Stimulated activated CD8-positive, alpha-beta memory T cell treated with anti-CD3 and anti-CD28 coated beads, Interleukin-4, amount 100 ng/mL, for 24 hours (primary cell): ENCODE results near the gene ANKRD18B.
"Not testable (repeated sequence)": the region's sequence is repeated elsewhere in the genome, so short reads cannot be mapped to it uniquely, and the experiment has no call there.

Experiments used
- DNase-seq: peaks from one replicate; pipeline ENCODE4 v3.0.0-alpha.2; 2020; ENCODE audit warnings: low read depth

The ANKRD18B gene

GRCh38 chr9:33523397-33524305, at the start of gene ANKRD18B:
TSS of gene ANKRD18B (plus strand) at chr9:33524251. CDS start at chr9:33524490, 239 bp downstream.
- not testable (repeated sequence) for DNase-seq

GRCh38 chr9:33475357-33475756, 48.7 kb upstream of the ANKRD18B start:
- DNase-seq = no peak

GRCh38 chr9:33476503-33476902, 47.5 kb upstream of the ANKRD18B start:
- no peak for DNase-seq

- DNase-seq = no peak
Measured at GRCh38 chr9:33480106-33480505, 43.9 kb upstream of the ANKRD18B start.

- no peak for DNase-seq
Measured at GRCh38 chr9:33480976-33481375, 43.1 kb upstream of the ANKRD18B start.

GRCh38 chr9:33485312-33485711, 38.7 kb upstream of the ANKRD18B start:
- DNase-seq = not testable (repeated sequence)

GRCh38 chr9:33489066-33489465, 35.0 kb upstream of the ANKRD18B start:
- no peak for DNase-seq

- not testable (repeated sequence) for DNase-seq
Measured at GRCh38 chr9:33493819-33494218, 30.2 kb upstream of the ANKRD18B start.

GRCh38 chr9:33498387-33498786, 25.7 kb upstream of the ANKRD18B start:
- no peak for DNase-seq

GRCh38 chr9:33506626-33507370, 17.3 kb upstream of the ANKRD18B start:
- DNase-seq = no peak

GRCh38 chr9:33510262-33511183, 13.5 kb upstream of the ANKRD18B start:
- no peak for DNase-seq

GRCh38 chr9:33511184-33511517, 12.9 kb upstream of the ANKRD18B start:
- DNase-seq = not testable (repeated sequence)

- DNase-seq = not testable (repeated sequence)
Measured at GRCh38 chr9:33512535-33512934, 11.5 kb upstream of the ANKRD18B start.

GRCh38 chr9:33515342-33515995, 8.6 kb upstream of the ANKRD18B start:
- DNase-seq = not testable (repeated sequence)

- not testable (repeated sequence) for DNase-seq
Measured at GRCh38 chr9:33516397-33516796, 7.7 kb upstream of the ANKRD18B start.

- DNase-seq = no peak
Measured at GRCh38 chr9:33517373-33517772, 6.7 kb upstream of the ANKRD18B start.

- DNase-seq = not testable (repeated sequence)
Measured at GRCh38 chr9:33517934-33518577, 6.0 kb upstream of the ANKRD18B start.

- not testable (repeated sequence) for DNase-seq
Measured at GRCh38 chr9:33521861-33522260, 2.2 kb upstream of the ANKRD18B start.

GRCh38 chr9:33524306-33524947, 376 bp downstream of the ANKRD18B start:
- DNase-seq = no peak

GRCh38 chr9:33528069-33528468, 4.0 kb downstream of the ANKRD18B start:
- DNase-seq = not testable (repeated sequence)
